ENCODE data around the gene GHR. TPM values are rescaled to one million over a fixed set of nuclear protein-coding genes. Genes with fewer than 3 reads are reported as not detected.

GHR gene
- polyA plus RNA-seq, 1 experiment: 0.63 TPM

DNA sequence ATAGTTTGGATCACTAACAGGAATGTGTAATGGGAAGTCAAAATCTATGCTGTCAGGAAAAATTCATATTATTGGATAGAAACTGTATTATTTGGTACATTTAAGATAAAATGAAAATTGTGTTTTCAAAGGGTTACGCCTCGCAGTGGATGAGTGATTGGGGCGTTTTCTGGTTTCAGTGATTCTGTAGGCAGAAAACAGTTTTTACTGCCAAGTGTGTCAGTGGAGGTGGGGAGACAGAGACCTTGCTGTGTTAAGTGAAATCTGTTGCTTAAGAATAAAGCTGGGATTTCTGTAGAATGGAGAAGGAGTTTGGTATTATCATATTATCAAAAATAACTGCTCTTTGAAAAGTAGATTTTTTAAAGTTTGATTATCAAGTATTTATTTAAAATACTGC, 69.7 kb downstream of the GHR start:
- H3K9me3 ChIP-seq (ENCODE audit: control insufficient read depth, insufficient read depth, low read length): no peaks in the 10 kb centered on the region
- H3K4me3 ChIP-seq (ENCODE audit: low read depth, low read length): no peak overlapping the region
- no peak overlapping the region for H3K27ac ChIP-seq (ENCODE audit: low read depth, low read length)
- TF ChIP-seq, protein P1, sequence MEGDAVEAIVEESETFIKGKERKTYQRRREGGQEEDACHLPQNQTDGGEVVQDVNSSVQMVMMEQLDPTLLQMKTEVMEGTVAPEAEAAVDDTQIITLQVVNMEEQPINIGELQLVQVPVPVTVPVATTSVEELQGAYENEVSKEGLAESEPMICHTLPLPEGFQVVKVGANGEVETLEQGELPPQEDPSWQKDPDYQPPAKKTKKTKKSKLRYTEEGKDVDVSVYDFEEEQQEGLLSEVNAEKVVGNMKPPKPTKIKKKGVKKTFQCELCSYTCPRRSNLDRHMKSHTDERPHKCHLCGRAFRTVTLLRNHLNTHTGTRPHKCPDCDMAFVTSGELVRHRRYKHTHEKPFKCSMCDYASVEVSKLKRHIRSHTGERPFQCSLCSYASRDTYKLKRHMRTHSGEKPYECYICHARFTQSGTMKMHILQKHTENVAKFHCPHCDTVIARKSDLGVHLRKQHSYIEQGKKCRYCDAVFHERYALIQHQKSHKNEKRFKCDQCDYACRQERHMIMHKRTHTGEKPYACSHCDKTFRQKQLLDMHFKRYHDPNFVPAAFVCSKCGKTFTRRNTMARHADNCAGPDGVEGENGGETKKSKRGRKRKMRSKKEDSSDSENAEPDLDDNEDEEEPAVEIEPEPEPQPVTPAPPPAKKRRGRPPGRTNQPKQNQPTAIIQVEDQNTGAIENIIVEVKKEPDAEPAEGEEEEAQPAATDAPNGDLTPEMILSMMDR (IDR thresholded peaks at IDR 0.05; ENCODE audit: low read depth, low read length): no peak
- CTCF ChIA-PET: no interaction called here
- no peak for DNase-seq (ENCODE audit: low read depth, low spot score)
- H3K27me3 ChIP-seq (ENCODE audit: control insufficient read depth, insufficient read depth, low read length): no peaks in the 10 kb centered on the region
- POLR2A ChIA-PET: no interaction called here

DNA sequence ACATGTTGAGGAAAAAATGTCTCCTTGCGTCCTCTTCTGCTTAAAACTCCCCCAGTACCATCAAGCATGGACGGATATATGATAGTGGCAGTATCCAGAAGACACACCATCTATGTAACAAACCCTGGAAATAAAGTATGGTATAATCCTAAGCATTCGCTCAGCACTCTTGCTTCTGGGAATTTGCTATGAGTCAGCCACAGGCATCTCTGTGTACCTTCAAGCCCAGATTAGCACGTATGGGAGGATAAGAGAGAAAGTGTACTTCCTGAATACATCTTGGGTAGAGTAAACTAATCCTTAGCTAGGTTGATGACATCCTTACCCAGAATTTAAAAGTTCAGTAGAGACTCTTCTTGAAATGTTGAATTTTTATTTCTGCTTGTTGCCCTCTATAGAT, 71.2 kb downstream of the GHR start:
- Histone ChIP-seq H3K27ac (ENCODE audit: low read depth, low read length) (no peak overlapping the region), H3K4me3 (ENCODE audit: low read depth, low read length) (no peak overlapping the region), H3K27me3 (ENCODE audit: control insufficient read depth, insufficient read depth, low read length) (no peaks in the 10 kb centered on the region), H3K9me3 (ENCODE audit: control insufficient read depth, insufficient read depth, low read length) (no peaks in the 10 kb centered on the region)
- TF ChIP-seq, protein P1 (IDR thresholded peaks at IDR 0.05; ENCODE audit: low read depth, low read length): no peak
- ChIA-PET POLR2A (no interaction called here), CTCF (no interaction called here)
- DNase-seq (ENCODE audit: low read depth, low spot score): no peak

DNA sequence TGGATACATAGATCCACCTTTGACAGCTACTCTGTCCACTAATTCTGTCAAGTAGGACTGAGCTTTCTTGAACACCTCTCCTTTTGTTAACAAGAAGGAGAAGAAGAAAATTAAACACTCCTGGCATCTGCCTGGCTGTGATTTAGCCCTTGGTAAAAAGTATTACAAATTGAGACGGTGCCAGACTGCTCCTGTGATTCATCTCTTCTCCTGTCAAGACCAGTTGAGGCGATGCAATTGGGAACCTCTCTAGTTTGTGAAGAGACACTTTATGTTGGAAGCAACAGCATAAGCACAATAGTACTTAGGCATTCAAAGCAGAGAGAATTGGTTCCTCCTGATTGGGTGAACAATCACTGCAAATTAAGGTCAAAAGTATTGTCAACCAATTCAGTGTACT, 72.7 kb downstream of the GHR start:
- ChIA-PET POLR2A (no interaction called here), CTCF (no interaction called here)
- DNase-seq (ENCODE audit: low read depth, low spot score): no peak

DNA sequence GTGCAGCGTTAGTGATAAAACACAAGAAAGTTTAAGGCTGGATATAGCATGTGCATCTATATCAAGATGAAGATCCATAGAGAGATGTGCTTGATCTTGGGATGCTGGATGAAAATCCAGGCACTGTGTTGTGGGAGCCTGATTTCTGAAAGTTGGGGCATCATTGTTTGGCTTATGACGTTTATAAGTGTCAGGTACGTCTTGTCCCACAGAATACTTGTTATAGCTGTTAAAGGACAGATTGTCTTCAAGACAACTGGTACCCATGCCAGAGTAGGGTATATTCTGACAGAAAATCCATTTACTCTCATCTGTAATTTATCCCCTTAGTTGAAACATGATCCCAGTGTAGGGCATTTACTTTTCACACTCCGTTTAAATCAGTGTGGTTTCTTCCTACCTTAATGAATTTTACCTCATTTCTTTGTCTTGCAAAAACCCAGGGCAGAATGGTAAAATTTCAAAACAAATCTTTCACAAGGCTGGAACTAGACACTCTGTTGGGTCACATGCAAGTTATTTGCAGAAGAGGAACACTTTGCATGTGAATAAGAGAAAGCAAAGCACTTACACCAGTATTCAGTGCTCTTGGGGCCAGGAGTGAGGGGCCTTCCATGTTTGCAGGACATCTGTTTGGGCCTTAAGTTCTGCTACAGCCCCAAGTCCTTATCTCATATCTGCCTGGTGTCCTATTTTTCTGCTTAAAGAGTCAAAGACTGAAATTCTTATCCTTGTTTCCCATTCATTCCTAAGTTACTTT, 73.3 kb downstream of the GHR start:
- H3K4me3 ChIP-seq (ENCODE audit: low read depth, low read length): no peak overlapping the region
- H3K9me3 ChIP-seq (ENCODE audit: control insufficient read depth, insufficient read depth, low read length): no peaks in the 10 kb centered on the region
- ChIA-PET POLR2A (no interaction called here), CTCF (no interaction called here)
- no peak overlapping the region for H3K27ac ChIP-seq (ENCODE audit: low read depth, low read length)
- DNase-seq (ENCODE audit: low read depth, low spot score): no peak
- H3K27me3 ChIP-seq (ENCODE audit: control insufficient read depth, insufficient read depth, low read length): no peaks in the 10 kb centered on the region
- TF ChIP-seq, protein P1 (IDR thresholded peaks at IDR 0.05; ENCODE audit: low read depth, low read length): no peak

More for the DNA sequence above, 72.7 kb downstream of the GHR start:
- no peak overlapping the region for H3K27ac ChIP-seq (ENCODE audit: low read depth, low read length)
- no peaks in the 10 kb centered on the region for H3K27me3 ChIP-seq (ENCODE audit: control insufficient read depth, insufficient read depth, low read length)
- H3K9me3 ChIP-seq (ENCODE audit: control insufficient read depth, insufficient read depth, low read length): no peaks in the 10 kb centered on the region
- TF ChIP-seq, protein P1 (IDR thresholded peaks at IDR 0.05; ENCODE audit: low read depth, low read length): no peak
- no peak overlapping the region for H3K4me3 ChIP-seq (ENCODE audit: low read depth, low read length)

DNA sequence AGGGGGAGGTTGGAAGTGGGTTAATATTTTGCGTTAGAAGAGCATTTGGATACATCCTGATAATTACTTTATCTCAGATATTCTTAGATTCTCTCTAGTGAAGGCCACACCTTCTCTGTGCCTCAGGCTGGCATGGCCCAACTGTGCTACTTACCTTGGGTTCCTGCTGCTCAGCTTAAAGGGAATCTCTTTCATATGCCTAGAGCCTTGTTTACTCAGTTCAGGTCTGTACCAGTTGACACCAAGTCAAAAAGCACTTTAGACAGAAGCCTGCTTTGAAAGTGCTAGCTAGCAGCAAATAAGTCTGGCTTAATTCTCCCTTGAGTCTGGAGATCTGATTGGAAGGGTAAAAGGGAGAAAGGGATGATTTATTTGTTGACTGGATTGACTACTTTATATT, 74.8 kb downstream of the GHR start:
- H3K4me3 ChIP-seq (ENCODE audit: low read depth, low read length): no peak overlapping the region
- H3K27ac ChIP-seq (ENCODE audit: low read depth, low read length): no peak overlapping the region
- H3K27me3 ChIP-seq (ENCODE audit: control insufficient read depth, insufficient read depth, low read length): no peaks in the 10 kb centered on the region
- no peak for DNase-seq (ENCODE audit: low read depth, low spot score)
- TF ChIP-seq, protein P1 (IDR thresholded peaks at IDR 0.05; ENCODE audit: low read depth, low read length): no peak
- CTCF ChIA-PET: no interaction called here
- no peaks in the 10 kb centered on the region for H3K9me3 ChIP-seq (ENCODE audit: control insufficient read depth, insufficient read depth, low read length)
- POLR2A ChIA-PET: no interaction called here
